Measurements from ENCODE around the gene TAOK2.

The TAOK2 gene

GRCh38 chr16:29963021-29963743 is 10.5 kb upstream of the TAOK2 start:
- DNase-seq (ENCODE audit: low spot score), result no peak

DNA sequence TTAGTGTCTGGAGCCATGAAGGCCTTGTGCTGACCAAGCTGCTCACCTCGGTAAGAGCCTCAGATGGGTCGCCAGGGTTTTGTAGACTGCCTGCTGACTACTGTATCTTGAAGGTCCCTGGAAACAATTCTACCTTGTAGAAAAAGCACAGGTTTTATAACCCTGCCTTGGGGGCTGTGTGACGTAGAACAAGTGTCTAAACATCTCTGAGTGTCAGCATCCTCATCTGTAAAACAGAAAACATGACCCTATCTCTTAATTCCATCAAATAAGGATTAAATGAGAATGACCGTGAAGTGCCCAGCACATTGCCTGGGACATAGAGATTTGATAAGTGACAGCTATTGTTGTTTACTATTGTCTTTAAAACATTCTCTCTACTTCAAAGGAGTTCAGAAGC is 5.5 kb upstream of the TAOK2 start:
- DNase-seq (ENCODE audit: low spot score), result no peak

DNA sequence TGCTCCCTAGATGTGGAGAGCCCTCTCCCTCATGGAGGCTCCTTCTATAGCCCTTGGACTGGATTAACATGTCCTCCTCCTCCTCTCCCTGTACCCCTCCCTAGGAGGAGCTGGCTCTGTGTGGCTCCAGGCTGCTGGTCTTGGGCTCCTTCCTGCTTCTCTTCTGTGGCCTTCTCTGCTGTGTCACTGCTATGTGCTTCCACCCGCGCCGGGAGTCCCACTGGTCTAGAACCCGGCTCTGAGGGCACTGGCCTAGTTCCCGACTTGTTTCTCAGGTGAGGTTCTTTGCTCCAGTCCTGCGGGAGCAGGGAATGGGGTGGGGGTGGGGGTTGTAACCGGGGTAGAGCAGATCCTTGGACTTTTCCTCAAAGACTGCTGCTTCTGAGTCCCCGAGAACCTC is 2.4 kb upstream of the TAOK2 start:
- DNase-seq (ENCODE audit: low spot score), result no peak

DNA sequence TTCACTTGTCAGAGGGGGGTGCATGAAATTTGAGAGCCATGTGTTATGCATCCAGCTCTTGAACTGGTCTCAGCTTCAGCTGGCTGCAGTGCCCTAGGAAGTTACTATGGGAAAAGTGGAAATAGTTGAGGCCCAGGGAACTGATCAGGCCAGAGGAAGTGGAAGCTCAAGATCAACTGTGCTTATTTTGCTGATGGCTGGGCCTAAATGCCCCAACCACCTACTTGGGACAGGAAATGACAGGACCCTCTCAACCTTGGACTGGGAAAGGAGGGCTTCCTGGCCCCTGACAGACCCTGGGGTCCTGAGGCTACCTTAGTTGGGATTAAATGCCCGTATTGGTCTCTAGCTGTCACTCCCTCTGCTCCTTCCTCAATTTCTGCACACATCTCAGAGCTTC is 1.2 kb upstream of the TAOK2 start:
- DNase-seq (ENCODE audit: low spot score), result no peak

- DNase-seq (ENCODE audit: low spot score), result no peak
These were observed 680 bp upstream of the TAOK2 start for GRCh38 chr16:29972992-29973383.

DNA sequence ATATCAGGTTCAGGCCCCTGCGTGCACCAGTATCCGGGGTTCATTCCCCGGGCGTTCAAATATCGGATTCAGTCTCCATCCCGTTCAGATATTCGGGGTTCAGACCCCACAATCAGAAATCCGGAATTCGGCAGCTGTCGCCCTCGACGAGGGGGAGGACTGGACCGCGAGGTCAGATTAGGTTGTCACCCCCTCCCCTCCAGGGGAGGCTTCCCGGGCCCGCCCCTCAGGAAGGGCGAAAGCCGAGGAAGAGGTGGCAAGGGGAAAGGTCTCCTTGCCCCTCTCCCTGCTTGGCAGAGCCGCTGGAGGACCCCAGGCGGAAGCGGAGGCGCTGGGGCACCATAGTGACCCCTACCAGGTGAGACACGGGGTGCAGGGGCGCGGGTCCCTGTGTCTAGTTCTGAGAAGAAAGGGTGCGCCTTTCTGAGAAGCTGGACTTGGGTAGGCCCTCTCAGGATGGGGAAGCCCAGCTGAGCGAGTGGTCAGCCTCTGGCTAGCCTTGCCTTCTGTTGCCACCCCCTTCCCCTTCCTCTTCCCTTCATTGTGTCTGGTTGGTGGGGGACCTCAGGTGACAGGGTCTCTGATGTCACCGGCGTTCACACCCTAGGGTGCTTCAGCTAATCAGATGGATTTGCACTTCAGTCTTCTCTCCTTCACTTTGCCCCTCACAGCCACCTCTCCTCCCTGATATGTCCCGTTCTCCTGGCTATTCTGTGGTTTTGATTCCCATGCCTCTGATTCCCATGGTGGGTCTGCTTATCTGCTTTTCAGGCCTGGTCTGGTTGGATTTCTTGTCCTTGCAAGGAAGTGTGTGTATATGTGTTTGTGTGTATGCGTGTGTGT is 844 bp downstream of the TAOK2 start:
- no peak for DNase-seq (ENCODE audit: low spot score)

DNA sequence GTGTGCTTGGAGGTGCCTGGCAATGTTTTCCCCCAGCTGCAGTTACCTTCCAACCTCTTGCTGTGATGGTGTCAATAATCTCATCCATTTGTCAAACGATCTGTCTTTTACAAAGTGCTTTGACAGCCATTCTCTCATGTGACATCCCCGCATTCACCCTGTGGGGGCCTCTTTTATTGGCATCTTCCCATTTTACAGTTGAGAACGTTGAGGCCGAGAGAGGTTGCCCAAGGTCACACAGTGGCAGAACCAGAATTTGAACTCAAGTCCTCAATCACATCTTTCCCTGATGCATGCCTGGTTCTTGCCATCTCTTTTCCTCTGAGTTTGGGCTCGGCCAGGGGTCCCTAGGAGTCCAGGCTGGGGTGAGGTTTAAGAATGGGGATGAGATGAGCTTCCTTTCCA is 1.5 kb downstream of the TAOK2 start:
- DNase-seq (ENCODE audit: low spot score), result no peak

DNA sequence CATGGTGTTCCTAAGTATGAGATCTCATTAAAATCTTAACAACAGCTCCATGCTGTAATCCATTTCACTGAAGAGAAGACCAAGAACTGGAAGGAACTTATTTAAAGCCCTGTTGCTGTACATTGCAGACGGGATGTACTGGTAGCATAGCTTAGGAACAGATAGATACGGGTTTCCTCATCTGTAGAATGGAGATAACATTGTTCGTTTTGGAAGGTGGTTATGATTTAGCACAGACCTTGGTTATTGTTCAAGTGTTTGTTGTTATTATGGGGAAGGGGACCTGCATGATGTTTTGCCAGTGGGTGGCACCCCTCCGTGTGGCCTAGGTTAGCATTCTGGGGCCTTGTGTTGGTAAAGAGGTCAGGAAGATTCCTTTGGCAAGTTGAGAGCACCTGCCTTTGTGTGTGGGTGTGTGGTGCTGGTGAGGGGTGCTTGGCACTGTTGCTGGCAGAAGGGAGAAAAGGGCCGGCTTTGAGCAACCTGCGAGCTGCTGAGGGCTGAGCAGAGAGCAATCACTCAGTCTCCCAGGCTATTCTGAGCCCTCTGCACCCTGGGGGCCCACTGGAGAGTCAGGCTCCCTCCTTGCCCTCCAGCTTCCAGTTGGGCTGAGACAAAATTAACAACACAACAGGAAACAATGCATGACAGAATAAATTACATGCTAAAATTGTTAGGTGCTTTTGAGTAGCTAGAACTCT is 2.3 kb downstream of the TAOK2 start:
- no peak for DNase-seq (ENCODE audit: low spot score)

- DNase-seq (ENCODE audit: low spot score), result no peak
These were observed 3.6 kb downstream of the TAOK2 start for GRCh38 chr16:29977063-29977825.

DNA sequence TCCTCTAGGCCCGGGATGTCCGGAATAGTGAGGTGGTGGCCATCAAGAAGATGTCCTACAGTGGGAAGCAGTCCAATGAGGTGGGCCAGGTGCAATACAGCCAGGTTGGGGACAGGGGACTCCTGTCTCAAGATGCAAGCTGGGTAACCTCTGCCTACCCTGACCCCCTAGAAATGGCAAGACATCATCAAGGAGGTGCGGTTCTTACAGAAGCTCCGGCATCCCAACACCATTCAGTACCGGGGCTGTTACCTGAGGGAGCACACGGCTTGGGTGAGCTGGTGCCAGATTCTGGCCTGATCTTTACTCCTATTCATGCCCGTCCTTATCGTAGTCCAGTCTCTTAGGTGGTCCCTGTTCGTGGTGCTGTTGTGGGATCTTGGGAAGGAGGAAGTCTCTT is 4.4 kb downstream of the TAOK2 start:
- no peak for DNase-seq (ENCODE audit: low spot score)

DNA sequence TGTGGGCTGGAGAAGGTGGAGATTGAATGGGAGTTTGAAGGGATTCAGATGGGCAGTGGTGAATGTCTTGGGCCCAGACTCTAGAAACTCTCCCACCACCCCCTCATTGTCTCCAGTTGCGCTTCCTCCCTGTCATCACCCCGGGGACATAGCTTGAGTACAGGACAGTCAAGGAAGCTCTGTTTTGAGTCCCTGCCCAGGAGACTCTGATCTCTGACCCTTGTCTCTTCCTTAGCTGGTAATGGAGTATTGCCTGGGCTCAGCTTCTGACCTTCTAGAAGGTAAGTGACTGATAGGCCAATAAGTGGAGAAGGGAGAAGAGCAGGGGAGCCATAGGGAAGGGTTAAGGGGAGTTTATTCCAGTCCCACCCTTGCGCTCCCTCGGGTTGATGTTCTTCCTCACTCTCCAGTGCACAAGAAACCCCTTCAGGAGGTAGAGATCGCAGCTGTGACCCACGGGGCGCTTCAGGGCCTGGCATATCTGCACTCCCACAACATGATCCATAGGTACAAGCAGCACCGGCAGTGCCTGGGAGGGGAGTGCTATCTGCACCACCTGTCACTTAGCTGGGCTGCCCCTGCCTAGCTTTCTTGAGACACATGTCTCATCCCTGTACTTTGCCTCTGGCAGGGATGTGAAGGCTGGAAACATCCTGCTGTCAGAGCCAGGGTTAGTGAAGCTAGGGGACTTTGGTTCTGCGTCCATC is 5.0 kb downstream of the TAOK2 start:
- no peak for DNase-seq (ENCODE audit: low spot score)

DNA sequence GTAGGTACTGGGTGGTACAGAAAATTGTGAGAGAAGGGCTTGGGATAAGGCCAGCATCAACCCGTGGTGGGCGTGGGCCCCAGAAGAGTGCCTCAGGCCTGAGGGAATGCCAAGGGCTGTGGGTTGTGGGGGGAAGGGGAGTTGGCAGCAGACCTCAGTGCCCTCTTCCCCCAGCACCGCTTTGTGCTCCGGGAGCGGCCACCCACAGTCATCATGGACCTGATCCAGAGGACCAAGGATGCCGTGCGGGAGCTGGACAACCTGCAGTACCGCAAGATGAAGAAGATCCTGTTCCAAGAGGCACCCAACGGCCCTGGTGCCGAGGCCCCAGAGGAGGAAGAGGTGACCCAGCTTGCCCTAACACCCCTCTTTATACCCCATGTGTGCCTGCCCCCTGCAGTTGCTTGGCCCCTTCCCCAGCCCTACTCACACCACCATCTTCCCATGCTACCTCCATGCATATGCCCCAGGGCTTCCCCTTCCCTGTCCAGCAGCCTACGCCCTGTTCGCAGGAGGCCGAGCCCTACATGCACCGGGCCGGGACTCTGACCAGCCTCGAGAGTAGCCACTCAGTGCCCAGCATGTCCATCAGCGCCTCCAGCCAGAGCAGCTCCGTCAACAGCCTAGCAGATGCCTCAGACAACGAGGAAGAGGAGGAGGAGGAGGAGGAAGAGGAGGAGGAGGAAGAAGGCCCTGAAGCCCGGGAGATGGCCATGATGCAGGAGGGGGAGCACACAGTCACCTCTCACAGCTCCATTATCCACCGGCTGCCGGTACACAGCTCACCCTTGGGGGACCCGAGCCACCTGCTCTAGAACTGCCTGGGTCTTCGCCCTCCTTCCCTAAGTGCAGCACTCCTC is 9.1 kb downstream of the TAOK2 start:
- DNase-seq (ENCODE audit: low spot score), result no peak

DNA sequence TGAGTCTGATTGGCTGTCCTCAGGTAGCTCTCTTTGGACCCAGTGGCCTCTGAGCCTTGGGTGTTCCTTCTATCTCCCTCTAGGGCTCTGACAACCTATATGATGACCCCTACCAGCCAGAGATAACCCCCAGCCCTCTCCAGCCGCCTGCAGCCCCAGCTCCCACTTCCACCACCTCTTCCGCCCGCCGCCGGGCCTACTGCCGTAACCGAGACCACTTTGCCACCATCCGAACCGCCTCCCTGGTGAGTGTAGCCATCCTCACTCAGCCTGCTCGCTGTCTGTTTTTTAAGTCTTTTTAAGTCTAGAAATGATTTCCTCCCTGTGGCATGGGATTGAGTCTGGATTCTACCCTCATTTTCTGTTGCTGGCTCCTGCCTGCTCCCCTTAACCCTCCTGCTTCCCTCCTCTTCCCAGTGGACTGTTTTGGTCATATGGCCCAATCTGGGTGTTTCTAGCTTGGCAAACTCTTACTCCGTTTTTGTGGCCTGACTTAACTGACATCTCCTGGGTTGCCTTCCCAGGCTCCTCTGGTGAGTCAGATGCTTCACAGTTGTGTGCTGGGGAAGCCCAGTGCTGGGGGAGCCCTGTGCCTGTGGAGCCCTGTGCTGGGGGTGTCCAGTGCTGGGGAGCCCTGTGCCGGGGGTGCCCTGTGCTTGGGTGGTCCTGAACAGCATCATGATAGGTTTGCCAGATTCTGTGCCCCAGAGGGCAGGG is 9.9 kb downstream of the TAOK2 start:
- DNase-seq (ENCODE audit: low spot score), result no peak

GRCh38 chr16:29984137-29984763 is 10.6 kb downstream of the TAOK2 start:
- DNase-seq (ENCODE audit: low spot score), result no peak

GRCh38 chr16:29984764-29985147 is 11.1 kb downstream of the TAOK2 start:
- no peak for DNase-seq (ENCODE audit: low spot score)

DNA sequence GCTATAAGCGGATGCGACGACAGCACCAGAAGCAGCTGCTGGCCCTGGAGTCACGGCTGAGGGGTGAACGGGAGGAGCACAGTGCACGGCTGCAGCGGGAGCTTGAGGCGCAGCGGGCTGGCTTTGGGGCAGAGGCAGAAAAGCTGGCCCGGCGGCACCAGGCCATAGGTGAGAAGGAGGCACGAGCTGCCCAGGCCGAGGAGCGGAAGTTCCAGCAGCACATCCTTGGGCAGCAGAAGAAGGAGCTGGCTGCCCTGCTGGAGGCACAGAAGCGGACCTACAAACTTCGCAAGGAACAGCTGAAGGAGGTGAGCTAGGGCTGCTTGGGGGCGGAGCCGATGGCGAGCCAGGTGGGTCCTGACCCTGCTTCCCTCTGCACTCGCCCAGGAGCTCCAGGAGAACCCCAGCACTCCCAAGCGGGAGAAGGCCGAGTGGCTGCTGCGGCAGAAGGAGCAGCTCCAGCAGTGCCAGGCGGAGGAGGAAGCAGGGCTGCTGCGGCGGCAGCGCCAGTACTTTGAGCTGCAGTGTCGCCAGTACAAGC is 11.7 kb downstream of the TAOK2 start:
- no peak for DNase-seq (ENCODE audit: low spot score)

DNA sequence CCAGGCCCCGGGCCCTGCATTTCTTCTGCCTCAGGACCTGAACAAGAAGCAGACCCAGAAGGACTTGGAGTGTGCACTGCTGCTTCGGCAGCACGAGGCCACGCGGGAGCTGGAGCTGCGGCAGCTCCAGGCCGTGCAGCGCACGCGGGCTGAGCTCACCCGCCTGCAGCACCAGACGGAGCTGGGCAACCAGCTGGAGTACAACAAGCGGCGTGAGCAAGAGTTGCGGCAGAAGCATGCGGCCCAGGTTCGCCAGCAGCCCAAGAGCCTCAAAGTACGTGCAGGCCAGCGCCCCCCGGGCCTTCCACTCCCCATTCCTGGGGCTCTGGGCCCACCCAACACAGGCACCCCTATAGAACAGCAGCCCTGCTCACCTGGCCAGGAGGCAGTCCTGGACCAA is 12.6 kb downstream of the TAOK2 start:
- DNase-seq (ENCODE audit: low spot score), result no peak

DNA sequence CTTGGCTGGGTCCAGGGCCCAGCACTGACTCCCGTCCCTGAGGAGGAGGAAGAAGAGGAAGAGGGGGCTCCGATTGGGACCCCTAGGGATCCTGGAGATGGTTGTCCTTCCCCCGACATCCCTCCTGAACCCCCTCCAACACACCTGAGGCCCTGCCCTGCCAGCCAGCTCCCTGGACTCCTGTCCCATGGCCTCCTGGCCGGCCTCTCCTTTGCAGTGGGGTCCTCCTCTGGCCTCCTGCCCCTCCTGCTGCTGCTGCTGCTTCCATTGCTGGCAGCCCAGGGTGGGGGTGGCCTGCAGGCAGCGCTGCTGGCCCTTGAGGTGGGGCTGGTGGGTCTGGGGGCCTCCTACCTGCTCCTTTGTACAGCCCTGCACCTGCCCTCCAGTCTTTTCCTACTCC is 13.3 kb downstream of the TAOK2 start:
- DNase-seq (ENCODE audit: low spot score), result no peak

DNA sequence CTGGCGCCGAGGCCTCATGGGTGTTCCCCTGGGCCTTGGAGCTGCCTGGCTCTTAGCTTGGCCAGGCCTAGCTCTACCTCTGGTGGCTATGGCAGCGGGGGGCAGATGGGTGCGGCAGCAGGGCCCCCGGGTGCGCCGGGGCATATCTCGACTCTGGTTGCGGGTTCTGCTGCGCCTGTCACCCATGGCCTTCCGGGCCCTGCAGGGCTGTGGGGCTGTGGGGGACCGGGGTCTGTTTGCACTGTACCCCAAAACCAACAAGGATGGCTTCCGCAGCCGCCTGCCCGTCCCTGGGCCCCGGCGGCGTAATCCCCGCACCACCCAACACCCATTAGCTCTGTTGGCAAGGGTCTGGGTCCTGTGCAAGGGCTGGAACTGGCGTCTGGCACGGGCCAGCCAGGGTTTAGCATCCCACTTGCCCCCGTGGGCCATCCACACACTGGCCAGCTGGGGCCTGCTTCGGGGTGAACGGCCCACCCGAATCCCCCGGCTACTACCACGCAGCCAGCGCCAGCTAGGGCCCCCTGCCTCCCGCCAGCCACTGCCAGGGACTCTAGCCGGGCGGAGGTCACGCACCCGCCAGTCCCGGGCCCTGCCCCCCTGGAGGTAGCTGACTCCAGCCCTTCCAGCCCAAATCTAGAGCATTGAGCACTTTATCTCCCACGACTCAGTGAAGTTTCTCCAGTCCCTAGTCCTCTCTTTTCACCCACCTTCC is 13.9 kb downstream of the TAOK2 start:
- DNase-seq (ENCODE audit: low spot score), result no peak
